GM12878 (cell line): ENCODE data around the gene MSANTD2. TPM values are rescaled to one million over a fixed set of nuclear protein-coding genes. Genes with fewer than 3 reads are reported as not detected.

Experiments used
- ATAC-seq: fragments of 200-7000 bp; cut with Tn5 transposase; 3 replicates; pipeline ENCODE4 v1.9.1; 2020; ENCODE audit warnings: mild to moderate bottlenecking, moderate library complexity
- BruUV-seq: library from RNA; stranded (reverse); fragments of 400-500 nt; replicated peaks from 2 replicates; lab custom pipeline; 2021; lab: Mats Ljungman, UMichigan
- CTCF ChIA-PET: fragments of 300-600 bp; sonication (Branson Sonifier 250); formaldehyde crosslinking; extraction: SDS; loops from one replicate; lab custom pipeline; 2021; ENCODE audit warnings: inconsistent platforms; lab: Yijun Ruan, JAX
- POLR2A ChIA-PET: fragments of 350-600 bp; formaldehyde crosslinking; extraction: SDS; loops from one replicate; lab custom pipeline; 2021; ENCODE audit warnings: inconsistent platforms; lab: Charles Lee
- RAD21 ChIA-PET: fragments of 300-600 bp; sonication (Branson Sonifier 250); formaldehyde crosslinking; loops from one replicate; lab custom pipeline; 2023; ENCODE audit warnings: antibody characterized with exemption; ENCODE audit not compliant: unreplicated experiment; lab: Charles Lee
- SMC1A ChIA-PET: fragments of 300-600 bp; sonication (Branson Sonifier 250); formaldehyde crosslinking; loops from one replicate; lab custom pipeline; 2023; ENCODE audit not compliant: unreplicated experiment, uncharacterized antibody; lab: Charles Lee
- DNase-seq: peaks from one replicate; pipeline ENCODE4 v3.0.0-alpha.2; 2011; ENCODE audit warnings: low read depth, low spot score
- FAIRE-seq: peaks from 3 replicates; lab custom pipeline; 2011; peaks lifted over from hg19 to GRCh38; lab: Jason Lieb, UNC
- H2AFZ ChIP-seq: 2 replicates; pipeline ENCODE4 v1.6.0; 2011; ENCODE audit warnings: low read depth, low read length, control low read depth; ENCODE audit not compliant: control insufficient read depth
- H3K27ac ChIP-seq: 2 replicates; pipeline ENCODE4 v1.5.1; 2011; ENCODE audit warnings: control low read depth; ENCODE audit not compliant: control insufficient read depth, insufficient read depth
- H3K27me3 ChIP-seq, 2 experiments: replicated peaks in 1 of 2; 2 replicates each; pipeline versions ENCODE4 v1.6.0 to v1.6.1; 2011; ENCODE audit warnings: low read length in 1 of 2; ENCODE audit not compliant: control insufficient read depth in 2 of 2, insufficient read depth in 2 of 2
- H3K36me3 ChIP-seq, 2 experiments: 2 replicates each; pipeline ENCODE4 v1.5.1; 2011; ENCODE audit warnings: low read length in 1 of 2; ENCODE audit not compliant: control insufficient read depth in 2 of 2, insufficient read depth in 2 of 2
- H3K4me1 ChIP-seq: 2 replicates; pipeline ENCODE4 v1.6.1; 2011; ENCODE audit warnings: mild to moderate bottlenecking, low read length, moderate library complexity, mixed read lengths; ENCODE audit not compliant: control insufficient read depth, insufficient read depth
- H3K4me2 ChIP-seq: 2 replicates; pipeline ENCODE4 v1.6.0; 2011; ENCODE audit warnings: control low read depth; ENCODE audit not compliant: control insufficient read depth, insufficient read depth
- H3K4me3 ChIP-seq: fragments of 200-600 bp; sonication (generic); 2 replicates; pipeline ENCODE4 v1.5.1; 2016
- H3K79me2 ChIP-seq: 2 replicates; pipeline ENCODE4 v1.6.0; 2011; ENCODE audit warnings: low read length; ENCODE audit not compliant: control insufficient read depth, insufficient read depth
- H3K9ac ChIP-seq: 2 replicates; pipeline ENCODE4 v1.8.0; 2011; ENCODE audit warnings: low read length, control low read depth, mixed read lengths; ENCODE audit not compliant: control insufficient read depth, insufficient read depth
- H3K9me3 ChIP-seq: replicated peaks from 3 replicates; pipeline ENCODE4 v1.5.1; 2011; ENCODE audit warnings: mild to moderate bottlenecking, low read length; ENCODE audit not compliant: control insufficient read depth, insufficient read depth
- H4K20me1 ChIP-seq: 2 replicates; pipeline ENCODE4 v1.6.0; 2011; ENCODE audit not compliant: control insufficient read depth, insufficient read depth
- BRCA1 ChIP-seq: IDR thresholded peaks from 2 replicates; pipeline ENCODE4 v1.6.1; 2011; ENCODE audit warnings: low read depth, low read length, improper control_type of control experiment
- CEBPB ChIP-seq, 2 experiments: fragments of 150-350 bp in 1 of 2; IDR thresholded peaks; 2 replicates each; pipeline ENCODE4 v1.6.1; 2012 to 2014; ENCODE audit warnings: low read depth in 2 of 2, low read length in 2 of 2, borderline replicate concordance in 1 of 2, inconsistent platforms in 1 of 2
- EGR1 ChIP-seq, 2 experiments: IDR thresholded peaks; 1 replicate in 1 of 2; 2 replicates in 1 of 2; pipeline ENCODE4 v1.6.1; 2011 to 2012; ENCODE audit warnings: low read depth in 2 of 2, low read length in 2 of 2, borderline replicate concordance in 1 of 2, mild to moderate bottlenecking in 1 of 2, moderate library complexity in 1 of 2
- EP300 ChIP-seq, 2 experiments: fragments of 150-350 bp in 1 of 2; IDR thresholded peaks; 2 replicates each; pipeline ENCODE4 v1.6.1; 2011 to 2012; ENCODE audit warnings: low read depth in 2 of 2, low read length in 2 of 2, borderline replicate concordance in 1 of 2, improper control_type of control experiment in 1 of 2, inconsistent platforms in 1 of 2; ENCODE audit not compliant: control insufficient read depth in 1 of 2
- EZH2 ChIP-seq: IDR thresholded peaks from 2 replicates; pipeline ENCODE4 v1.6.1; 2012; ENCODE audit warnings: low read depth, mild to moderate bottlenecking, control low read depth, inconsistent platforms, low read length, borderline replicate concordance; ENCODE audit not compliant: control insufficient read depth
- IRF3 ChIP-seq: fragments of 450-650 bp; IDR thresholded peaks from 2 replicates; pipeline ENCODE4 v1.6.1; 2014; ENCODE audit warnings: mild to moderate bottlenecking
- IRF5 ChIP-seq: fragments of 450-650 bp; IDR thresholded peaks from 2 replicates; pipeline ENCODE4 v1.6.1; 2017; ENCODE audit warnings: borderline replicate concordance
- LARP7 ChIP-seq: fragments of 450-650 bp; IDR thresholded peaks from 2 replicates; pipeline ENCODE4 v1.6.1; 2017; ENCODE audit warnings: mild to moderate bottlenecking
- MEF2B ChIP-seq: fragments of 450-650 bp; IDR thresholded peaks from 2 replicates; pipeline ENCODE4 v1.6.1; 2018; ENCODE audit warnings: mild to moderate bottlenecking, moderate library complexity; ENCODE audit not compliant: partially characterized antibody, poor library complexity, severe bottlenecking
- NFIC ChIP-seq: IDR thresholded peaks from 2 replicates; pipeline ENCODE4 v1.6.1; 2012; ENCODE audit warnings: low read depth, mild to moderate bottlenecking, inconsistent platforms, low read length, moderate library complexity
- NFYA ChIP-seq: IDR thresholded peaks from 2 replicates; pipeline ENCODE4 v1.6.1; 2011; ENCODE audit warnings: low read depth, mild to moderate bottlenecking, low read length, improper control_type of control experiment, borderline replicate concordance
- NR2F1 ChIP-seq: fragments of 450-650 bp; conservative IDR thresholded peaks from 2 replicates; pipeline ENCODE4 v1.6.1; 2017; ENCODE audit warnings: mild to moderate bottlenecking
- PAX5 ChIP-seq: IDR thresholded peaks from 2 replicates; pipeline ENCODE4 v1.6.1; 2011; ENCODE audit warnings: low read depth, low read length, borderline replicate concordance
- PBX3 ChIP-seq: IDR thresholded peaks from 2 replicates; pipeline ENCODE4 v1.6.1; 2011; ENCODE audit warnings: mild to moderate bottlenecking, low read depth, low read length, moderate library complexity; ENCODE audit not compliant: insufficient replicate concordance
- POLR2AphosphoS5 ChIP-seq: IDR thresholded peaks from 2 replicates; pipeline ENCODE4 v1.6.1; 2011; ENCODE audit warnings: mild to moderate bottlenecking, low read length, inconsistent platforms
- TAF1 ChIP-seq: IDR thresholded peaks from 2 replicates; pipeline ENCODE4 v1.6.1; 2011; ENCODE audit warnings: mild to moderate bottlenecking, low read depth, low read length, borderline replicate concordance
- YBX1 ChIP-seq: fragments of 450-650 bp; IDR thresholded peaks from 2 replicates; pipeline ENCODE4 v1.6.1; 2016; ENCODE audit warnings: antibody characterized with exemption
- ZNF384 ChIP-seq: IDR thresholded peaks from 2 replicates; pipeline ENCODE4 v1.6.1; 2012; ENCODE audit warnings: low read depth, mild to moderate bottlenecking, low read length, improper control_type of control experiment, borderline replicate concordance
- WGBS: methylation state at CpG from one replicate; pipeline ENCODE4 v1.1.6; 2016; ENCODE audit warnings: low lambda C conversion rate; ENCODE audit not compliant: insufficient replicate concordance, insufficient coverage; ENCODE audit errors: missing lambda C conversion rate; 5-methylcytosine and 5-hydroxymethylcytosine counted together
- in situ Hi-C: fragments of 300-500 bp; cut with MboI; formaldehyde crosslinking; loops from 9 replicates; pipeline ENCODE4 v1.14.3; 2018; ENCODE audit warnings: mixed read lengths
- intact Hi-C: fragments of 100-400 bp; cut with micrococcal nuclease; formaldehyde crosslinking; loops from one replicate; pipeline ENCODE4 v1.14.2; 2022; ENCODE audit not compliant: unreplicated experiment
- polyA plus RNA-seq, 11 experiments: library from polyadenylated mRNA; depleted of rRNA in 4 of 11; unstranded in 6 of 11; stranded (reverse) in 5 of 11; fragments of >200 nt; fragmentation: Nextera tagmentation in 4 of 11; fragmentation: Illumina TruSeq in 1 of 11; extraction: Ambion mirVana in 4 of 11; extraction: Trizol in 1 of 11; gene quantifications; 1 replicate in 1 of 11; 2 replicates in 10 of 11; pipeline versions ENCODE4 v1.2.1 to v1.2.3, GENCODE V29; 2011 to 2016; ENCODE audit warnings: inconsistent platforms in 2 of 11, missing spikeins in 2 of 11, low read depth in 1 of 11
- total RNA-seq, 4 experiments: library from RNA; depleted of rRNA in 3 of 4; stranded (reverse); fragments of >200 nt in 3 of 4; fragmentation: Illumina TruSeq in 1 of 4; extraction: Trizol in 1 of 4; gene quantifications; 2 replicates each; pipeline versions ENCODE4 v1.2.1 to v1.2.3, GENCODE V29; 2013 to 2021

MSANTD2 gene
- total and polyA plus RNA-seq, 10 of the 15 experiments (the other 5 are each of a cell fraction or from before 2014, with no cell fraction given): 3.0 to 12.4 (median 8.0) TPM

GRCh38 chr11:124751741-124752470 is 48.3 kb downstream of the MSANTD2 start, which contains the start of gene VSIG2:
VSIG2 (minus strand) TSS chr11:124752255; CDS start chr11:124752137, 118 bp downstream.
- 82% methylated on average over 28 of the region's 42 CpGs for WGBS
- Histone ChIP-seq H3K27me3 (no peaks in the 10 kb centered on the region), H3K4me3 (no peak within 1 kb of the TSS), H2AFZ (no peak within 1 kb of the TSS), H3K27ac (no peak within 1 kb of the TSS), H3K36me3 (no peaks in the 10 kb centered on the region; a peak in 1 of 4 replicates), H3K9me3 (no peaks in the 10 kb centered on the region), H3K4me2 (no peak within 1 kb of the TSS), H3K4me1 (no peaks in the 10 kb centered on the region; the same call in 1 of the 2 replicates), H3K79me2 (no peaks in the 10 kb centered on the region; the same call in 1 of the 2 replicates), H4K20me1 (no peaks in the 10 kb centered on the region), H3K9ac (no peak within 1 kb of the TSS)
- no peak for TF ChIP-seq ZNF384
- no peak for TF ChIP-seq PBX3
- TF ChIP-seq NFIC: no peak
- TF ChIP-seq MEF2B: no peak
- no peak for TF ChIP-seq NFYA
- no peak for TF ChIP-seq EGR1 (IDR thresholded peaks at IDR 0.05; ENCODE audit: borderline replicate concordance in 1 of 2, low read depth in 2 of 2, low read length in 2 of 2)
- no peak for TF ChIP-seq EP300 (IDR thresholded peaks at IDR 0.05; ENCODE audit: borderline replicate concordance in 1 of 2, control insufficient read depth in 1 of 2, low read depth in 2 of 2, low read length in 2 of 2)
- no peak for TF ChIP-seq NR2F1
- TF ChIP-seq POLR2AphosphoS5: no peak
- TF ChIP-seq BRCA1: no peak
- no peak for TF ChIP-seq LARP7
- no peak for TF ChIP-seq EZH2
- no peak for TF ChIP-seq CEBPB (IDR thresholded peaks at IDR 0.05; ENCODE audit: borderline replicate concordance in 1 of 2, low read depth in 2 of 2, low read length in 2 of 2)
- no peak for TF ChIP-seq YBX1
- no peak for TF ChIP-seq PAX5
- no peak for TF ChIP-seq IRF3
- no peak for TF ChIP-seq IRF5
- no peak for TF ChIP-seq TAF1
- ChIA-PET POLR2A (no interaction called here), RAD21 (interaction anchor here (0.7 to 1.8 kb wide), 3 partner anchors 9 to 83 kb away, joined by 3 to 6 read pairs (median 3); no protein-coding TSS in a partner anchor), CTCF (interaction anchor here (0.6 to 2.2 kb wide), 2 partner anchors 41 to 43 kb away, joined by 3 to 10 read pairs; no protein-coding TSS in a partner anchor), SMC1A (interaction anchor here (1.1 to 1.5 kb wide), 3 partner anchors 9 to 81 kb away, joined by 3 read pairs; no protein-coding TSS in a partner anchor)
- FAIRE-seq: no peak
- in situ Hi-C loops (no loop called here), intact Hi-C loops (no loop called here)
- no TSS peak for BruUV-seq
- no peak for ATAC-seq
- no peak for DNase-seq
